Liver (tissue), 3 donors: Measurements from ENCODE around the gene PDE4B.

Experiments used
- HNF4G ChIP-seq: IDR thresholded peaks from 2 replicates; pipeline ENCODE4 v1.6.1; 2016; ENCODE audit warnings: antibody characterized with exemption
- SP1 ChIP-seq: IDR thresholded peaks from 2 replicates; pipeline ENCODE4 v1.6.1; 2018; ENCODE audit warnings: antibody characterized with exemption, mild to moderate bottlenecking
- YY1 ChIP-seq: IDR thresholded peaks from 2 replicates; pipeline ENCODE4 v1.6.1; 2016; ENCODE audit warnings: antibody characterized with exemption, mild to moderate bottlenecking
- TF ChIP-seq, protein P1 (sequence below): fragments of 150-350 bp; IDR thresholded peaks from 2 replicates; pipeline ENCODE4 v1.5.1; 2017; ENCODE audit warnings: improper control_type of control experiment, low read depth, low read length; ENCODE audit not compliant: missing input control
- donor health status: healthy.
- donor health status: healthy.

DNA sequence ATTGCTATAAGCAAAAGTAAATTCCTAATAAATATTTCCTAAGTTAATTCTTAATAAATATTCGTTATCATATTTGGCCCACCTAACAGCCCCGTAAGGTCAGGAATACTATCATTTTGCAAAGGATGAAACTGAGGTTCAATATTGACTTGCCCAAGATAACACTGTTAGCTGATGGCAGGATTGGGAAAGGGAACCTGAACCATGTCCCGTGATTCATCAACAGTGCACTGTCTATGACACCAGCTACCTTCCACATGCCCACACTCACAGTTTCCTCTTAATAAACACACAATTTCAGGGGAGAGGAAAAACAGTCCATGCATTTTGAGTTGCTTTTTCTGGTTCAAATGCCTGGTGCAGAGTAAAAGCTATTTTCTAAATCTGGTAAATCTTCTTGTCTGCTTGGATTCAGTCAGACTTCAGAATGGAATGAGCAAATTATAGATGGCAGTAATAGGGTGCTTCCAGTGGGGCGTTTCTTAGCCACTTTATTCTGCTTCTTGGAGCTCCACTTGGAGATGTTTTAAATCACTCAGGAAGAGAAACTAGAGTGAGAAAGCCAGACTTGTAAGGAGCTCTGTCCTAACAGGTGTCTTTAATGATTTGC lies 354.6 kb downstream of the PDE4B start:
- no peak for TF ChIP-seq HNF4G
- TF ChIP-seq, protein P1, sequence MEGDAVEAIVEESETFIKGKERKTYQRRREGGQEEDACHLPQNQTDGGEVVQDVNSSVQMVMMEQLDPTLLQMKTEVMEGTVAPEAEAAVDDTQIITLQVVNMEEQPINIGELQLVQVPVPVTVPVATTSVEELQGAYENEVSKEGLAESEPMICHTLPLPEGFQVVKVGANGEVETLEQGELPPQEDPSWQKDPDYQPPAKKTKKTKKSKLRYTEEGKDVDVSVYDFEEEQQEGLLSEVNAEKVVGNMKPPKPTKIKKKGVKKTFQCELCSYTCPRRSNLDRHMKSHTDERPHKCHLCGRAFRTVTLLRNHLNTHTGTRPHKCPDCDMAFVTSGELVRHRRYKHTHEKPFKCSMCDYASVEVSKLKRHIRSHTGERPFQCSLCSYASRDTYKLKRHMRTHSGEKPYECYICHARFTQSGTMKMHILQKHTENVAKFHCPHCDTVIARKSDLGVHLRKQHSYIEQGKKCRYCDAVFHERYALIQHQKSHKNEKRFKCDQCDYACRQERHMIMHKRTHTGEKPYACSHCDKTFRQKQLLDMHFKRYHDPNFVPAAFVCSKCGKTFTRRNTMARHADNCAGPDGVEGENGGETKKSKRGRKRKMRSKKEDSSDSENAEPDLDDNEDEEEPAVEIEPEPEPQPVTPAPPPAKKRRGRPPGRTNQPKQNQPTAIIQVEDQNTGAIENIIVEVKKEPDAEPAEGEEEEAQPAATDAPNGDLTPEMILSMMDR, result no peak
- no peak for TF ChIP-seq YY1
- no peak for TF ChIP-seq SP1
